WTC11 (cell line): Measurements from ENCODE around the gene DIAPH1. TPM values are rescaled to one million over a fixed set of nuclear protein-coding genes. Genes with fewer than 3 reads are reported as not detected.

ENCODE experiments used
- ATAC-seq: fragments of 200-7000 bp; cut with Tn5 transposase; 2 replicates; pipeline ENCODE4 v1.10.0; 2021; ENCODE audit warnings: mild to moderate bottlenecking, moderate library complexity
- CTCF ChIA-PET: fragments of 300-600 bp; sonication (Branson Sonifier 250); formaldehyde crosslinking; loops from one replicate; lab custom pipeline; 2021; ENCODE audit warnings: antibody characterized with exemption; lab: Charles Lee
- POLR2A ChIA-PET: fragments of 350-600 bp; sonication (Branson Sonifier 250); formaldehyde crosslinking; loops from one replicate; lab custom pipeline; 2021; ENCODE audit warnings: antibody characterized with exemption; lab: Charles Lee
- DNase-seq: peaks from one replicate; pipeline ENCODE4 v3.0.0; 2021; ENCODE audit warnings: low spot score
- H3K27ac Mint-ChIP-seq: 2 replicates; pipeline ENCODE4 v1.8.0; 2021; ENCODE audit warnings: mixed read lengths
- H3K27me3 Mint-ChIP-seq: 2 replicates; pipeline ENCODE4 v1.8.0; 2021; ENCODE audit warnings: low read depth, mild to moderate bottlenecking, moderate library complexity, mixed read lengths
- H3K36me3 Mint-ChIP-seq: 2 replicates; pipeline ENCODE4 v1.8.0; 2021; ENCODE audit warnings: mixed read lengths
- H3K4me1 Mint-ChIP-seq: 2 replicates; pipeline ENCODE4 v1.8.0; 2022; ENCODE audit warnings: mixed read lengths
- H3K4me3 Mint-ChIP-seq: 2 replicates; pipeline ENCODE4 v1.8.0; 2021; ENCODE audit warnings: mild to moderate bottlenecking, moderate library complexity, mixed read lengths
- H3K9me3 Mint-ChIP-seq: 2 replicates; pipeline ENCODE4 v1.8.0; 2021; ENCODE audit warnings: mixed read lengths
- AR ChIP-seq: fragments of 250-450 bp; sonication (Bioruptor Pico); IDR thresholded peaks from 2 replicates; pipeline ENCODE4 v1.9.0; 2021; ENCODE audit warnings: mild to moderate bottlenecking
- CBFB ChIP-seq: sonication (generic); formaldehyde crosslinking; IDR thresholded peaks from 2 replicates; pipeline ENCODE4 v1.8.1; 2022; ENCODE audit warnings: mild to moderate bottlenecking, low read depth, missing genetic modification reagents
- E2F1 ChIP-seq: sonication (generic); formaldehyde crosslinking; IDR thresholded peaks from 2 replicates; pipeline ENCODE4 v1.8.0; 2022; ENCODE audit warnings: mild to moderate bottlenecking, missing genetic modification reagents
- ELF4 ChIP-seq: sonication (generic); formaldehyde crosslinking; IDR thresholded peaks from 2 replicates; pipeline ENCODE4 v1.8.1; 2022; ENCODE audit warnings: low read depth, mild to moderate bottlenecking, moderate library complexity, missing genetic modification reagents
- GABPB1 ChIP-seq: sonication (generic); formaldehyde crosslinking; IDR thresholded peaks from 2 replicates; pipeline ENCODE4 v1.8.1; 2023; ENCODE audit warnings: mild to moderate bottlenecking, missing genetic modification reagents
- GTF2I ChIP-seq: fragments of 250-450 bp; sonication (Bioruptor Pico); conservative IDR thresholded peaks from 2 replicates; pipeline ENCODE4 v1.4.0; 2021; ENCODE audit warnings: mild to moderate bottlenecking
- JUN ChIP-seq: sonication (generic); formaldehyde crosslinking; IDR thresholded peaks from 2 replicates; pipeline ENCODE4 v1.8.0; 2023; ENCODE audit warnings: mild to moderate bottlenecking, missing genetic modification reagents
- MXD4 ChIP-seq: fragments of 250-450 bp; sonication (Bioruptor Pico); IDR thresholded peaks from 2 replicates; pipeline ENCODE4 v1.8.0; 2021; ENCODE audit warnings: mild to moderate bottlenecking, moderate library complexity, borderline replicate concordance
- NFYB ChIP-seq: sonication (generic); formaldehyde crosslinking; conservative IDR thresholded peaks from 2 replicates; pipeline ENCODE4 v1.8.0; 2022; ENCODE audit warnings: low read depth, missing genetic modification reagents
- NR1H2 ChIP-seq: sonication (generic); formaldehyde crosslinking; IDR thresholded peaks from 2 replicates; pipeline ENCODE4 v1.9.0; 2021; ENCODE audit warnings: mild to moderate bottlenecking, moderate library complexity, missing genetic modification reagents
- NR3C1 ChIP-seq: sonication (generic); formaldehyde crosslinking; conservative IDR thresholded peaks from 2 replicates; pipeline ENCODE4 v1.8.1; 2023; ENCODE audit warnings: low read depth, mild to moderate bottlenecking, missing genetic modification reagents
- PRRX2 ChIP-seq: fragments of 250-450 bp; sonication (Bioruptor Pico); IDR thresholded peaks from 2 replicates; pipeline ENCODE4 v1.8.0; 2021; ENCODE audit warnings: mild to moderate bottlenecking
- RELA ChIP-seq: sonication (generic); formaldehyde crosslinking; IDR thresholded peaks from 2 replicates; pipeline ENCODE4 v1.8.1; 2022; ENCODE audit warnings: missing genetic modification reagents, mild to moderate bottlenecking, borderline replicate concordance
- TCF7 ChIP-seq: sonication (generic); formaldehyde crosslinking; IDR thresholded peaks from 2 replicates; pipeline ENCODE4 v1.8.0; 2022; ENCODE audit warnings: mild to moderate bottlenecking, low read depth, missing genetic modification reagents, moderate library complexity
- USF2 ChIP-seq: sonication (generic); formaldehyde crosslinking; IDR thresholded peaks from 2 replicates; pipeline ENCODE4 v1.8.1; 2023; ENCODE audit warnings: mild to moderate bottlenecking, missing genetic modification reagents, moderate library complexity
- total RNA-seq: library from RNA; stranded (reverse); gene quantifications from 3 replicates; pipeline ENCODE4 v1.2.3, GENCODE V29; 2021
- TF ChIP-seq, protein P1 (sequence below): sonication (generic); formaldehyde crosslinking; IDR thresholded peaks from 2 replicates; pipeline ENCODE4 v1.8.0; 2022; ENCODE audit warnings: missing genetic modification reagents
- TF ChIP-seq, protein P2 (sequence below): fragments of 250-450 bp; sonication (Bioruptor Pico); IDR thresholded peaks from 2 replicates; pipeline ENCODE4 v1.9.0; 2021; ENCODE audit warnings: mild to moderate bottlenecking, borderline replicate concordance
- TF ChIP-seq, protein P3 (sequence below): sonication (generic); formaldehyde crosslinking; IDR thresholded peaks from 2 replicates; pipeline ENCODE4 v1.8.0; 2022; ENCODE audit warnings: mild to moderate bottlenecking, missing genetic modification reagents
- TF ChIP-seq, protein P4 (sequence below): sonication (generic); formaldehyde crosslinking; IDR thresholded peaks from 2 replicates; pipeline ENCODE4 v1.8.1; 2023; ENCODE audit warnings: mild to moderate bottlenecking, missing genetic modification reagents
- TF ChIP-seq, protein P5 (sequence below): sonication (generic); formaldehyde crosslinking; conservative IDR thresholded peaks from 2 replicates; pipeline ENCODE4 v1.8.1; 2022; ENCODE audit warnings: mild to moderate bottlenecking, missing genetic modification reagents

The DIAPH1 gene
- total RNA-seq, 1 experiment from 2014 or later = 109 TPM

DNA sequence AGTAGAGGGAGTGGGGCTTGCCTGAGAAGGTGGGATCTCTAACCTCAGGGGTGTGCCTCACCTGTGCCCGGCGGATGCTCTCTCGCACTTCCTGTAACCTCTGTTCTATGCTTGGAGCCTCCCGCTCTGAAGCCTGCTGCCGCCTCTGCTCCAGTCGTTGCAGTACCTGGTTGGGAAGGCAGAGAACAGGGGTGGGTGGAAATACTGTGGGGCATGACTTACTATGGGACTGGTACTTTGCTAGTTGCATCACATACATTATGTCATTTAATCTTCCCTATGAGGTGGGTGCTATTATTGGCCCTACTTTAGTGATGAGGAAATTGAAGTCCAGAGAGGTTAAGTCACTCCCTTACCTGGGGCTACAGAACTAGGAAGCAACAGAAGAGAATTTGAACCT is 27.2 kb upstream of the DIAPH1 start (continued):
- TF ChIP-seq, protein P1, sequence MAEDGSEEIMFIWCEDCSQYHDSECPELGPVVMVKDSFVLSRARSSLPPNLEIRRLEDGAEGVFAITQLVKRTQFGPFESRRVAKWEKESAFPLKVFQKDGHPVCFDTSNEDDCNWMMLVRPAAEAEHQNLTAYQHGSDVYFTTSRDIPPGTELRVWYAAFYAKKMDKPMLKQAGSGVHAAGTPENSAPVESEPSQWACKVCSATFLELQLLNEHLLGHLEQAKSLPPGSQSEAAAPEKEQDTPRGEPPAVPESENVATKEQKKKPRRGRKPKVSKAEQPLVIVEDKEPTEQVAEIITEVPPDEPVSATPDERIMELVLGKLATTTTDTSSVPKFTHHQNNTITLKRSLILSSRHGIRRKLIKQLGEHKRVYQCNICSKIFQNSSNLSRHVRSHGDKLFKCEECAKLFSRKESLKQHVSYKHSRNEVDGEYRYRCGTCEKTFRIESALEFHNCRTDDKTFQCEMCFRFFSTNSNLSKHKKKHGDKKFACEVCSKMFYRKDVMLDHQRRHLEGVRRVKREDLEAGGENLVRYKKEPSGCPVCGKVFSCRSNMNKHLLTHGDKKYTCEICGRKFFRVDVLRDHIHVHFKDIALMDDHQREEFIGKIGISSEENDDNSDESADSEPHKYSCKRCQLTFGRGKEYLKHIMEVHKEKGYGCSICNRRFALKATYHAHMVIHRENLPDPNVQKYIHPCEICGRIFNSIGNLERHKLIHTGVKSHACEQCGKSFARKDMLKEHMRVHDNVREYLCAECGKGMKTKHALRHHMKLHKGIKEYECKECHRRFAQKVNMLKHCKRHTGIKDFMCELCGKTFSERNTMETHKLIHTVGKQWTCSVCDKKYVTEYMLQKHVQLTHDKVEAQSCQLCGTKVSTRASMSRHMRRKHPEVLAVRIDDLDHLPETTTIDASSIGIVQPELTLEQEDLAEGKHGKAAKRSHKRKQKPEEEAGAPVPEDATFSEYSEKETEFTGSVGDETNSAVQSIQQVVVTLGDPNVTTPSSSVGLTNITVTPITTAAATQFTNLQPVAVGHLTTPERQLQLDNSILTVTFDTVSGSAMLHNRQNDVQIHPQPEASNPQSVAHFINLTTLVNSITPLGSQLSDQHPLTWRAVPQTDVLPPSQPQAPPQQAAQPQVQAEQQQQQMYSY (CRISPR knock-in tag) = no peak
- TF ChIP-seq PRRX2 (CRISPR knock-in tag) (no peak), GTF2I (CRISPR knock-in tag) (no peak), ELF4 (CRISPR knock-in tag) (no peak), AR (CRISPR knock-in tag) (no peak), NFYB (no peak)
- TF ChIP-seq, protein P2, sequence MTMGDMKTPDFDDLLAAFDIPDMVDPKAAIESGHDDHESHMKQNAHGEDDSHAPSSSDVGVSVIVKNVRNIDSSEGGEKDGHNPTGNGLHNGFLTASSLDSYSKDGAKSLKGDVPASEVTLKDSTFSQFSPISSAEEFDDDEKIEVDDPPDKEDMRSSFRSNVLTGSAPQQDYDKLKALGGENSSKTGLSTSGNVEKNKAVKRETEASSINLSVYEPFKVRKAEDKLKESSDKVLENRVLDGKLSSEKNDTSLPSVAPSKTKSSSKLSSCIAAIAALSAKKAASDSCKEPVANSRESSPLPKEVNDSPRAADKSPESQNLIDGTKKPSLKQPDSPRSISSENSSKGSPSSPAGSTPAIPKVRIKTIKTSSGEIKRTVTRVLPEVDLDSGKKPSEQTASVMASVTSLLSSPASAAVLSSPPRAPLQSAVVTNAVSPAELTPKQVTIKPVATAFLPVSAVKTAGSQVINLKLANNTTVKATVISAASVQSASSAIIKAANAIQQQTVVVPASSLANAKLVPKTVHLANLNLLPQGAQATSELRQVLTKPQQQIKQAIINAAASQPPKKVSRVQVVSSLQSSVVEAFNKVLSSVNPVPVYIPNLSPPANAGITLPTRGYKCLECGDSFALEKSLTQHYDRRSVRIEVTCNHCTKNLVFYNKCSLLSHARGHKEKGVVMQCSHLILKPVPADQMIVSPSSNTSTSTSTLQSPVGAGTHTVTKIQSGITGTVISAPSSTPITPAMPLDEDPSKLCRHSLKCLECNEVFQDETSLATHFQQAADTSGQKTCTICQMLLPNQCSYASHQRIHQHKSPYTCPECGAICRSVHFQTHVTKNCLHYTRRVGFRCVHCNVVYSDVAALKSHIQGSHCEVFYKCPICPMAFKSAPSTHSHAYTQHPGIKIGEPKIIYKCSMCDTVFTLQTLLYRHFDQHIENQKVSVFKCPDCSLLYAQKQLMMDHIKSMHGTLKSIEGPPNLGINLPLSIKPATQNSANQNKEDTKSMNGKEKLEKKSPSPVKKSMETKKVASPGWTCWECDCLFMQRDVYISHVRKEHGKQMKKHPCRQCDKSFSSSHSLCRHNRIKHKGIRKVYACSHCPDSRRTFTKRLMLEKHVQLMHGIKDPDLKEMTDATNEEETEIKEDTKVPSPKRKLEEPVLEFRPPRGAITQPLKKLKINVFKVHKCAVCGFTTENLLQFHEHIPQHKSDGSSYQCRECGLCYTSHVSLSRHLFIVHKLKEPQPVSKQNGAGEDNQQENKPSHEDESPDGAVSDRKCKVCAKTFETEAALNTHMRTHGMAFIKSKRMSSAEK (CRISPR knock-in tag) = no peak
- TF ChIP-seq, all 79 proteins: peak for 0

DNA sequence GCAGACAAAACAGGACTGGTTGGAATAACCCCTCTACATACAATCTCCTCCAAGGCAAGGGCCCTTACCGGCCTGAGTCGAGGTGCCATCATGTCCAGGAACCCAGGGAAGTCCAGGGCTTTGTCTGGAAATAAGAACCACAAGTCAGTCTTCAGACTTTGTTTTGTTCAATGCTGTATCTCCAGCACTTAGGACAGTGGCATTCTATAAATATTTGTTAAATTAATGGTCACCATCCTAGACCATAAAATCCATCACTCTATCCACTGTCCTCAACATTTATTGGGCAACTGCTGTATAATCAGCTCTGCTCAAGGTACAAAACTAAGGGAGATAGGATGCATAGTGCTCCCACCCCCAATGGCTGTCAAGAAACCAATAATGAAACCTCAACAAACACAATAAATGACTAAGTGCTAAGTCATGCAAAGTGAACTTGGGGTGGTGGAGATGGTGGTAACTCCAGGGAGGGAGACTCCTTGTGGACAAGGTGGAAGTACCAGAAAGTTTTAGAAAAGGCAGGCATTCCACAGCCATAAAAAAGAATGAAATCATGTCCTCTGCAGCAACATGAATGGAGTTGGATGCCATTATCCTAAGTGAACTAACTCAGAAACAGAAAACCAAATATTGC is 23.0 kb upstream of the DIAPH1 start:
- CTCF ChIA-PET = interaction anchor here (2.1 kb wide), 1 partner anchor 23 kb away, joined by 9 read pairs; the partner anchor contains the start of gene DIAPH1
- H3K27ac Mint-ChIP-seq = no peak overlapping the region
- H3K27me3 Mint-ChIP-seq = no peaks in the 10 kb centered on the region
- no peak for ATAC-seq
- H3K4me1 Mint-ChIP-seq = peaks cover 12% of the 10 kb centered on the region
- H3K4me3 Mint-ChIP-seq = no peak overlapping the region
- no peak for DNase-seq
- H3K9me3 Mint-ChIP-seq = no peaks in the 10 kb centered on the region
- POLR2A ChIA-PET = no interaction called here
- peaks cover 26% of the 10 kb centered on the region for H3K36me3 Mint-ChIP-seq
- TF ChIP-seq, protein P3, sequence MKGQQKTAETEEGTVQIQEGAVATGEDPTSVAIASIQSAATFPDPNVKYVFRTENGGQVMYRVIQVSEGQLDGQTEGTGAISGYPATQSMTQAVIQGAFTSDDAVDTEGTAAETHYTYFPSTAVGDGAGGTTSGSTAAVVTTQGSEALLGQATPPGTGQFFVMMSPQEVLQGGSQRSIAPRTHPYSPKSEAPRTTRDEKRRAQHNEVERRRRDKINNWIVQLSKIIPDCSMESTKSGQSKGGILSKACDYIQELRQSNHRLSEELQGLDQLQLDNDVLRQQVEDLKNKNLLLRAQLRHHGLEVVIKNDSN (CRISPR knock-in tag) = no peak
- TF ChIP-seq CBFB (no peak), E2F1 (CRISPR knock-in tag) (no peak), GABPB1 (CRISPR knock-in tag) (no peak), NR3C1 (CRISPR knock-in tag) (no peak), RELA (CRISPR knock-in tag) (no peak), NR1H2 (CRISPR knock-in tag) (no peak), ELF4 (CRISPR knock-in tag) (no peak), USF2 (CRISPR knock-in tag) (no peak), TCF7 (CRISPR knock-in tag) (no peak), MXD4 (CRISPR knock-in tag) (no peak), JUN (CRISPR knock-in tag) (no peak)
- TF ChIP-seq, protein P4, sequence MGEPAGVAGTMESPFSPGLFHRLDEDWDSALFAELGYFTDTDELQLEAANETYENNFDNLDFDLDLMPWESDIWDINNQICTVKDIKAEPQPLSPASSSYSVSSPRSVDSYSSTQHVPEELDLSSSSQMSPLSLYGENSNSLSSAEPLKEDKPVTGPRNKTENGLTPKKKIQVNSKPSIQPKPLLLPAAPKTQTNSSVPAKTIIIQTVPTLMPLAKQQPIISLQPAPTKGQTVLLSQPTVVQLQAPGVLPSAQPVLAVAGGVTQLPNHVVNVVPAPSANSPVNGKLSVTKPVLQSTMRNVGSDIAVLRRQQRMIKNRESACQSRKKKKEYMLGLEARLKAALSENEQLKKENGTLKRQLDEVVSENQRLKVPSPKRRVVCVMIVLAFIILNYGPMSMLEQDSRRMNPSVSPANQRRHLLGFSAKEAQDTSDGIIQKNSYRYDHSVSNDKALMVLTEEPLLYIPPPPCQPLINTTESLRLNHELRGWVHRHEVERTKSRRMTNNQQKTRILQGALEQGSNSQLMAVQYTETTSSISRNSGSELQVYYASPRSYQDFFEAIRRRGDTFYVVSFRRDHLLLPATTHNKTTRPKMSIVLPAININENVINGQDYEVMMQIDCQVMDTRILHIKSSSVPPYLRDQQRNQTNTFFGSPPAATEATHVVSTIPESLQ (CRISPR knock-in tag) = no peak
- TF ChIP-seq, protein P5, sequence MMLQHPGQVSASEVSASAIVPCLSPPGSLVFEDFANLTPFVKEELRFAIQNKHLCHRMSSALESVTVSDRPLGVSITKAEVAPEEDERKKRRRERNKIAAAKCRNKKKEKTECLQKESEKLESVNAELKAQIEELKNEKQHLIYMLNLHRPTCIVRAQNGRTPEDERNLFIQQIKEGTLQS (CRISPR knock-in tag) = no peak
